Suprapubic skin (tissue), 4 donors: ENCODE measurements around the gene SPOCK1.

Experiments used
- CTCF ChIP-seq, 2 donors: fragments of 200-600 bp in 1 of 2; fragments of 450-650 bp in 1 of 2; sonication (generic) in 1 of 2; IDR thresholded peaks; one replicate each; pipeline ENCODE4 v1.5.1; 2016 to 2019; ENCODE audit warnings: antibody characterized with exemption in 2 of 2, mild to moderate bottlenecking in 1 of 2, moderate library complexity in 1 of 2
- EP300 ChIP-seq: sonication (generic); formaldehyde crosslinking; IDR thresholded peaks from one replicate; pipeline ENCODE4 v1.6.1; 2017; ENCODE audit warnings: antibody characterized with exemption
- POLR2A ChIP-seq, 2 donors: fragments of 450-650 bp; IDR thresholded peaks; one replicate each; pipeline ENCODE4 v1.6.1; 2017; ENCODE audit warnings: antibody characterized with exemption in 2 of 2, mild to moderate bottlenecking in 2 of 2, moderate library complexity in 2 of 2
- POLR2AphosphoS5 ChIP-seq, 3 donors: sonication (generic); formaldehyde crosslinking; IDR thresholded peaks; one replicate each; pipeline ENCODE4 v1.6.1; 2017; ENCODE audit warnings: antibody characterized with exemption in 3 of 3

DNA sequence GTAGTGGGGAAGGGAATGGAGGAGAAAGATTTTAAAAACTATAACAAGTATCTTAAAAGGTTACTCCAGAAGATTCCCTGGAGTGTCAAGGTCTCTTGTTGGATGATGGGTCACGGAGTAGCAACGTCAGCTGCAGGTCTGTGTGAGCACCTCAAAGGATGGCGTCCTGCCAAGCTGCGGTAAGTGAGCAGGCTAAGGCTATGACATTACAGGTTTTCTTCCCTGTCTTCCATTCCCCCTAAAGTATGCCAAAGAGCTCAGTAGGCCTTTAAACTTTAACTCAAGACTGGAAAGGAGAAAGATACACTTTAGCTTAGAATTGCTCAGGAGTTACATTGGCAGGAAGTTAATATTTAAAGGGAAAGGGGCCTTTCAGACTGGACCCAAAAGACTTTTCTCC is 17.5 kb downstream of the SPOCK1 start:
- no peak for TF ChIP-seq CTCF (IDR thresholded peaks at IDR 0.05)
- TF ChIP-seq POLR2A (IDR thresholded peaks at IDR 0.05), result no peak
- no peak for TF ChIP-seq POLR2AphosphoS5 (IDR thresholded peaks at IDR 0.05)
- no peak for TF ChIP-seq EP300
